H9 (cell line): ENCODE data around the gene SUSD2. TPM values are rescaled to one million over a fixed set of nuclear protein-coding genes. Genes with fewer than 3 reads are reported as not detected.

Experiments used
- DNase-seq: peaks from one replicate; pipeline ENCODE4 v3.0.0-alpha.2; 2017
- H2AFZ ChIP-seq: one replicate; pipeline ENCODE4 v1.6.1; 2013; ENCODE audit warnings: mild to moderate bottlenecking, low read length, control low read depth, moderate library complexity
- H2AK5ac ChIP-seq: 2 replicates; pipeline ENCODE4 v1.6.1; 2013; ENCODE audit warnings: low read length, control low read depth, mixed read lengths; ENCODE audit not compliant: insufficient read length
- H2BK120ac ChIP-seq: one replicate; pipeline ENCODE4 v1.6.1; 2013; ENCODE audit warnings: low read depth, mild to moderate bottlenecking, low read length, control low read depth, inconsistent platforms; ENCODE audit not compliant: poor library complexity, severe bottlenecking
- H2BK12ac ChIP-seq: 2 replicates; pipeline ENCODE4 v1.6.1; 2013; ENCODE audit warnings: low read length, control low read depth, mixed read lengths, low read depth; ENCODE audit not compliant: insufficient read length
- H2BK15ac ChIP-seq: 2 replicates; pipeline ENCODE4 v1.6.1; 2013; ENCODE audit warnings: low read depth, low read length, control low read depth
- H2BK20ac ChIP-seq: one replicate; pipeline ENCODE4 v1.6.1; 2013; ENCODE audit warnings: low read depth, mild to moderate bottlenecking, low read length, control low read depth, inconsistent platforms; ENCODE audit not compliant: poor library complexity, severe bottlenecking
- H2BK5ac ChIP-seq: 2 replicates; pipeline ENCODE4 v1.6.1; 2013; ENCODE audit warnings: low read length, control low read depth, mixed read lengths; ENCODE audit not compliant: insufficient read length
- H3K14ac ChIP-seq: 2 replicates; pipeline ENCODE4 v1.6.1; 2013; ENCODE audit warnings: low read length, control low read depth; ENCODE audit not compliant: insufficient read depth
- H3K18ac ChIP-seq: 2 replicates; pipeline ENCODE4 v1.6.1; 2013; ENCODE audit warnings: low read depth, mild to moderate bottlenecking, mixed read lengths, low read length, control low read depth; ENCODE audit not compliant: insufficient read length
- H3K23ac ChIP-seq: 2 replicates; pipeline ENCODE4 v1.6.1; 2013; ENCODE audit warnings: low read length, control low read depth, mixed read lengths, low read depth; ENCODE audit not compliant: insufficient read length
- H3K23me2 ChIP-seq: 2 replicates; pipeline ENCODE4 v1.6.1; 2013; ENCODE audit warnings: low read depth, mild to moderate bottlenecking, mixed read lengths, low read length, control low read depth; ENCODE audit not compliant: insufficient read length, poor library complexity, severe bottlenecking
- H3K27ac ChIP-seq: 2 replicates; pipeline ENCODE4 v1.5.1; 2013; ENCODE audit warnings: low read length, control low read depth, mixed read lengths, low read depth; ENCODE audit not compliant: insufficient read length
- H3K27me3 ChIP-seq: 2 replicates; pipeline ENCODE4 v1.6.1; 2013; ENCODE audit warnings: low read length, control low read depth, inconsistent platforms; ENCODE audit not compliant: insufficient read depth
- H3K4ac ChIP-seq: 2 replicates; pipeline ENCODE4 v1.6.1; 2013; ENCODE audit warnings: low read depth, mild to moderate bottlenecking, control low read depth, inconsistent platforms, low read length, moderate library complexity
- H3K4me1 ChIP-seq: 2 replicates; pipeline ENCODE4 v1.6.1; 2013; ENCODE audit warnings: low read length, control low read depth, inconsistent platforms; ENCODE audit not compliant: insufficient read depth
- H3K4me2 ChIP-seq: 2 replicates; pipeline ENCODE4 v1.6.1; 2013; ENCODE audit warnings: low read length, control low read depth, mixed read lengths; ENCODE audit not compliant: insufficient read length, insufficient read depth
- H3K56ac ChIP-seq: 2 replicates; pipeline ENCODE4 v1.6.1; 2013; ENCODE audit warnings: low read depth, mild to moderate bottlenecking, mixed read lengths, low read length, control low read depth; ENCODE audit not compliant: insufficient read length
- H3K79me1 ChIP-seq: 2 replicates; pipeline ENCODE4 v1.6.1; 2013; ENCODE audit warnings: low read depth, mild to moderate bottlenecking, moderate library complexity, low read length, control low read depth, inconsistent platforms; ENCODE audit not compliant: insufficient read depth, poor library complexity, severe bottlenecking
- H3K79me2 ChIP-seq: 2 replicates; pipeline ENCODE4 v1.6.1; 2013; ENCODE audit warnings: low read length, control low read depth, inconsistent platforms; ENCODE audit not compliant: insufficient read depth
- H3K9ac ChIP-seq: 2 replicates; pipeline ENCODE4 v1.6.1; 2013; ENCODE audit warnings: low read length, control low read depth, mixed read lengths; ENCODE audit not compliant: insufficient read length; ENCODE audit errors: extremely low read depth
- H3K9me3 ChIP-seq: one replicate; pipeline ENCODE4 v1.6.1; 2013; ENCODE audit warnings: low read depth, low read length, inconsistent platforms; ENCODE audit not compliant: control insufficient read depth
- H3T11ph ChIP-seq: one replicate; pipeline ENCODE4 v1.6.1; 2013; ENCODE audit warnings: mild to moderate bottlenecking, low read length, control low read depth, inconsistent platforms
- H4K20me1 ChIP-seq: one replicate; pipeline ENCODE4 v1.6.1; 2013; ENCODE audit not compliant: control insufficient read depth, insufficient read length, insufficient read depth
- H4K5ac ChIP-seq: 2 replicates; pipeline ENCODE4 v1.6.1; 2013; ENCODE audit warnings: low read depth, mild to moderate bottlenecking, mixed read lengths, low read length, control low read depth; ENCODE audit not compliant: insufficient read length
- H4K8ac ChIP-seq: replicated peaks from 2 replicates; pipeline ENCODE4 v1.6.1; 2013; ENCODE audit warnings: low read length, control low read depth, mixed read lengths, low read depth; ENCODE audit not compliant: insufficient read length
- H4K91ac ChIP-seq: 2 replicates; pipeline ENCODE4 v1.6.1; 2013; ENCODE audit warnings: low read depth, mild to moderate bottlenecking, moderate library complexity, mixed read lengths, low read length, control low read depth; ENCODE audit not compliant: insufficient read length
- H3K27ac Mint-ChIP-seq, 3 experiments: 2 replicates in 2 of 3; 3 replicates in 1 of 3; pipeline ENCODE4 v1.8.0; 2020 to 2021; ENCODE audit warnings: mixed read lengths in 3 of 3, mild to moderate bottlenecking in 1 of 3, moderate library complexity in 1 of 3
- H3K27me3 Mint-ChIP-seq: 2 replicates; pipeline ENCODE4 v1.8.0; 2021; ENCODE audit warnings: low read depth, mild to moderate bottlenecking, moderate library complexity, mixed read lengths
- H3K36me3 Mint-ChIP-seq, 3 experiments: 2 replicates in 2 of 3; 3 replicates in 1 of 3; pipeline ENCODE4 v1.8.0; 2020 to 2021; ENCODE audit warnings: low read depth in 3 of 3, mixed read lengths in 3 of 3; ENCODE audit not compliant: insufficient read depth in 1 of 3
- H3K4me1 Mint-ChIP-seq, 2 experiments: 2 replicates each; pipeline ENCODE4 v1.8.0; 2020; ENCODE audit warnings: mixed read lengths in 2 of 2
- H3K4me3 Mint-ChIP-seq, 2 experiments: 2 replicates in 1 of 2; 3 replicates in 1 of 2; pipeline ENCODE4 v1.8.0; 2020 to 2021; ENCODE audit warnings: mild to moderate bottlenecking in 2 of 2, mixed read lengths in 2 of 2, moderate library complexity in 1 of 2
- H3K9me3 Mint-ChIP-seq, 2 experiments: 2 replicates in 1 of 2; 3 replicates in 1 of 2; pipeline ENCODE4 v1.8.0; 2020; ENCODE audit warnings: mild to moderate bottlenecking in 2 of 2, mixed read lengths in 2 of 2, moderate library complexity in 1 of 2
- CTCF ChIP-seq: fragments of 200-600 bp; sonication (generic); conservative IDR thresholded peaks from 3 replicates; pipeline ENCODE4 v1.8.0; 2021; ENCODE audit warnings: antibody characterized with exemption, mild to moderate bottlenecking
- WGBS: extraction: QIAGEN DNeasy Blood & Tissue Kit; methylation state at CpG from one replicate; pipeline ENCODE4 v1.1.7; 2013; ENCODE audit warnings: missing lambda C conversion rate, low lambda C conversion rate, mixed read lengths; ENCODE audit not compliant: insufficient read length; ENCODE audit errors: extremely low coverage; 5-methylcytosine and 5-hydroxymethylcytosine counted together
- total RNA-seq: library from RNA; stranded (reverse); gene quantifications from 2 replicates; pipeline ENCODE4 v1.2.1, GENCODE V29; 2021

Gene SUSD2
- total RNA-seq, 1 experiment from 2014 or later = 4.2 TPM

GRCh38 chr22:24180316-24181087 is 785 bp upstream of the SUSD2 start:
- Mint-ChIP-seq H3K9me3 (no peaks in the 10 kb centered on the region; a peak in 1 of 5 replicates), H3K4me1 (peaks cover 8 to 17% of the 10 kb centered on the region in 2 experiments), H3K27me3 (no peaks in the 10 kb centered on the region; the same call in none of the 2 replicates), H3K36me3 (peaks cover 0 to 4% (median 4%) of the 10 kb centered on the region in 3 experiments; a peak in 2 of 7 replicates), H3K27ac (no peak overlapping the region; a peak in 1 of 7 replicates), H3K4me3 (no peak overlapping the region)
- no peak for DNase-seq
- Histone ChIP-seq H4K91ac (no peak overlapping the region), H3K14ac (no peak overlapping the region), H4K8ac (no peak overlapping the region), H2AK5ac (no peak overlapping the region), H3K56ac (no peak overlapping the region), H3K18ac (no peak overlapping the region), H3K79me1 (no peaks in the 10 kb centered on the region), H3T11ph (no peak overlapping the region), H2BK15ac (no peak overlapping the region), H3K4me2 (no peak overlapping the region), H2BK12ac (no peak overlapping the region), H3K23me2 (no peaks in the 10 kb centered on the region), H2AFZ (no peak overlapping the region), H3K27ac (no peak overlapping the region), H3K4me1 (no peaks in the 10 kb centered on the region), H3K4ac (no peak overlapping the region), H3K23ac (no peak overlapping the region), H3K9ac (no peak overlapping the region), H2BK5ac (no peak overlapping the region), H3K9me3 (no peaks in the 10 kb centered on the region), H3K27me3 (no peaks in the 10 kb centered on the region), H2BK20ac (no peak overlapping the region), H4K20me1 (no peaks in the 10 kb centered on the region), H3K79me2 (no peaks in the 10 kb centered on the region), H4K5ac (no peak overlapping the region), H2BK120ac (no peak overlapping the region)
- TF ChIP-seq CTCF = no peak
- no CpG with 5 or more reads among the region's 16 CpGs for WGBS
